Cardiac fibroblast (primary cell): ENCODE results near the gene LRP6.
"Not testable (repeated sequence)": the region's sequence is repeated elsewhere in the genome, so short reads cannot be mapped to it uniquely, and the experiment has no call there.

Experiments used
- DNase-seq, 2 donors: peaks; one replicate each; pipeline versions ENCODE4 v3.0.0 to v3.0.0-alpha.2; 2010; ENCODE audit warnings: low read depth in 2 of 2
- H3K4me3 ChIP-seq, 2 donors: replicated peaks in 1 of 2; 1 replicate in 1 of 2; 2 replicates in 1 of 2; pipeline ENCODE4 v1.5.1; 2011; ENCODE audit warnings: low read depth in 2 of 2, low read length in 2 of 2, mild to moderate bottlenecking in 2 of 2, moderate library complexity in 1 of 2
- CTCF ChIP-seq: IDR thresholded peaks from one replicate; pipeline ENCODE4 v1.5.1; 2011; ENCODE audit warnings: low read depth, mild to moderate bottlenecking, low read length, inconsistent platforms

The LRP6 gene

GRCh38 chr12:12266389-12266872 lies 413 bp downstream of the LRP6 start:
- peak; percentile 10 to 14 for DNase-seq
- TF ChIP-seq CTCF = no peak
- peak overlapping the region; percentile 85 to 98 for H3K4me3 ChIP-seq

- no peak for TF ChIP-seq CTCF
- peak overlapping the region; percentile 85 to 98 for H3K4me3 ChIP-seq
- DNase-seq = peak; percentile 54 to 62
These were observed 1.1 kb downstream of the LRP6 start for GRCh38 chr12:12265571-12266388.

- peak overlapping the region; percentile 85 to 98 for H3K4me3 ChIP-seq
- TF ChIP-seq CTCF = no peak
- DNase-seq = no peak
These were observed 1.8 kb downstream of the LRP6 start for GRCh38 chr12:12265035-12265434.

GRCh38 chr12:12263909-12264308 lies 2.9 kb downstream of the LRP6 start:
- no peak for TF ChIP-seq CTCF
- no peak overlapping the region for H3K4me3 ChIP-seq
- no peak for DNase-seq

GRCh38 chr12:12256291-12256757 lies 10.5 kb downstream of the LRP6 start:
- not testable (repeated sequence) for H3K4me3 ChIP-seq, DNase-seq

GRCh38 chr12:12254553-12254952 lies 12.3 kb downstream of the LRP6 start:
- no peak overlapping the region for H3K4me3 ChIP-seq
- no peak for DNase-seq
- no peak for TF ChIP-seq CTCF

- no peak for DNase-seq
- no peak overlapping the region for H3K4me3 ChIP-seq
- TF ChIP-seq CTCF = no peak
These were observed 17.4 kb downstream of the LRP6 start for GRCh38 chr12:12249216-12250050.
